Glutamatergic neuron (in vitro differentiated cells): ENCODE measurements around the gene NKIRAS1. TPM values are rescaled to one million over a fixed set of nuclear protein-coding genes. Genes with fewer than 3 reads are reported as not detected.

Source experiments
- DNase-seq: peaks from one replicate; pipeline ENCODE4 v3.0.0; 2022
- H3K27ac Mint-ChIP-seq: one replicate; pipeline ENCODE4 v1.8.0; 2020; ENCODE audit warnings: mild to moderate bottlenecking, mixed read lengths, inconsistent platforms; ENCODE audit not compliant: unreplicated experiment
- H3K27me3 Mint-ChIP-seq: one replicate; pipeline ENCODE4 v1.8.0; 2020; ENCODE audit warnings: mild to moderate bottlenecking, moderate library complexity, mixed read lengths, inconsistent platforms; ENCODE audit not compliant: unreplicated experiment
- H3K36me3 Mint-ChIP-seq: one replicate; pipeline ENCODE4 v1.8.0; 2020; ENCODE audit warnings: mild to moderate bottlenecking, mixed read lengths, inconsistent platforms; ENCODE audit not compliant: unreplicated experiment
- H3K4me1 Mint-ChIP-seq: one replicate; pipeline ENCODE4 v1.8.0; 2020; ENCODE audit warnings: mild to moderate bottlenecking, low read depth, mixed read lengths, inconsistent platforms; ENCODE audit not compliant: unreplicated experiment
- H3K4me3 Mint-ChIP-seq: one replicate; pipeline ENCODE4 v1.8.0; 2020; ENCODE audit warnings: mild to moderate bottlenecking, mixed read lengths, inconsistent platforms; ENCODE audit not compliant: unreplicated experiment
- H3K9me3 Mint-ChIP-seq: one replicate; pipeline ENCODE4 v1.8.0; 2020; ENCODE audit warnings: mild to moderate bottlenecking, moderate library complexity, mixed read lengths, inconsistent platforms; ENCODE audit not compliant: unreplicated experiment
- CTCF ChIP-seq: fragments of 200-600 bp; sonication (generic); IDR thresholded peaks from one replicate; pipeline ENCODE4 v1.5.0; 2021; ENCODE audit not compliant: partially characterized antibody, unreplicated experiment
- long read RNA-seq: library from polyadenylated mRNA; unstranded; transcript quantifications from one replicate; pipeline ENCODE4 v2.0.0, GENCODE V29; 2020; ENCODE audit not compliant: unreplicated experiment
- total RNA-seq: library from RNA; stranded (reverse); fragmentation: NEBNext Ultra II Directional; extraction: Animal tissue kit (Norgen Biotek cat#: 25700); gene quantifications from one replicate; pipeline ENCODE4 v1.2.1, GENCODE V29; 2021; ENCODE audit not compliant: unreplicated experiment

NKIRAS1 gene
- 12.6 TPM for total RNA-seq
- long read RNA-seq, transcript NKIRAS1-206 (5 exons, 2,014 nt), result major isoform, 6 of 12 reads
- long read RNA-seq, partial matches to known transcripts, result 1 of 12 reads
- long read RNA-seq, other reads (novel, unspliced or antisense), result 5 of 12 reads

GRCh38 chr3:23916886-23917678 lies at the start of gene NKIRAS1, which contains the start of gene RPL15:
NKIRAS1 (minus strand) TSS chr3:23916990; CDS start chr3:23910904, 6,086 bp downstream.
RPL15 (plus strand) TSS chr3:23917132; CDS start chr3:23917860, 728 bp downstream.
- Mint-ChIP-seq H3K36me3 (no peaks in the 10 kb centered on the region), H3K4me3 (peak within 1 kb of the TSS; percentile 89), H3K9me3 (peaks cover 5% of the 10 kb centered on the region), H3K4me1 (peaks cover 26% of the 10 kb centered on the region), H3K27me3 (peaks cover 8% of the 10 kb centered on the region), H3K27ac (peak within 1 kb of the TSS; percentile 98)
- peak; percentile 81 for TF ChIP-seq CTCF
- peak; percentile 97 for DNase-seq

DNA sequence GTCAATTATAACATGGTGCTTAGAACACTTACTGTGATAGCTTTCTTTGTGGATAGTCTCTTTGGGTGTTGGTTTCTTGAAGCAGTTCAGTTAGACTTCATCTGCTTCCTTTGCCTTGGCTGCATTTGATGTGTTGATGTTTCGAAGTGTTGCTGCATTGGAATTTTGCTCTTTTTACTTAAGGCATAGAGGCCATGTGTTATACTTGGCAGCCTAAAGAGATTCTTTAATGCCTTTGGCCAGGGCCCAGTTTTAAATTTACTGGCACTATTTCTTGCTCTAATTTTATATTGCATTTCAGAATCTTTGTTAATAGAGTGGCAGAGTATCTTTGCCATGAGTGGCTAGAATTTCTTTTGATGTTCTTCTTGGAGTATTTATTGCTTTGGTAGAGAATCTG lies 49.5 kb upstream of the NKIRAS1 start:
- H3K9me3 Mint-ChIP-seq, result no peaks in the 10 kb centered on the region
- TF ChIP-seq CTCF, result no peak
- no peak for DNase-seq
- no peaks in the 10 kb centered on the region for H3K36me3 Mint-ChIP-seq
- H3K4me1 Mint-ChIP-seq, result no peaks in the 10 kb centered on the region
- no peaks in the 10 kb centered on the region for H3K27me3 Mint-ChIP-seq
- H3K27ac Mint-ChIP-seq, result no peak overlapping the region
- H3K4me3 Mint-ChIP-seq, result no peak overlapping the region

- no peak for TF ChIP-seq CTCF
- H3K27ac Mint-ChIP-seq, result no peak overlapping the region
- no peak for DNase-seq
- H3K4me1 Mint-ChIP-seq, result no peaks in the 10 kb centered on the region
- no peaks in the 10 kb centered on the region for H3K27me3 Mint-ChIP-seq
- H3K36me3 Mint-ChIP-seq, result no peaks in the 10 kb centered on the region
- H3K9me3 Mint-ChIP-seq, result no peaks in the 10 kb centered on the region
- no peak overlapping the region for H3K4me3 Mint-ChIP-seq
Observed at GRCh38 chr3:23964537-23965235, 47.9 kb upstream of the NKIRAS1 start.

GRCh38 chr3:23961913-23962312 lies 45.1 kb upstream of the NKIRAS1 start:
- no peak for DNase-seq
- Mint-ChIP-seq H3K36me3 (no peaks in the 10 kb centered on the region), H3K27me3 (no peaks in the 10 kb centered on the region), H3K9me3 (no peaks in the 10 kb centered on the region), H3K4me1 (no peaks in the 10 kb centered on the region), H3K4me3 (no peak overlapping the region), H3K27ac (no peak overlapping the region)
- no peak for TF ChIP-seq CTCF
